HL-60 (cell line): ENCODE data around the gene ARHGAP30.

Source experiments
- POLR2AphosphoS5 ChIP-seq: IDR thresholded peaks from 2 replicates; pipeline ENCODE4 v1.6.1; 2012; ENCODE audit warnings: low read depth
- TF ChIP-seq, protein P1 (sequence below): IDR thresholded peaks from 2 replicates; pipeline ENCODE4 v1.6.1; 2012; ENCODE audit warnings: low read depth; ENCODE audit not compliant: insufficient replicate concordance

DNA sequence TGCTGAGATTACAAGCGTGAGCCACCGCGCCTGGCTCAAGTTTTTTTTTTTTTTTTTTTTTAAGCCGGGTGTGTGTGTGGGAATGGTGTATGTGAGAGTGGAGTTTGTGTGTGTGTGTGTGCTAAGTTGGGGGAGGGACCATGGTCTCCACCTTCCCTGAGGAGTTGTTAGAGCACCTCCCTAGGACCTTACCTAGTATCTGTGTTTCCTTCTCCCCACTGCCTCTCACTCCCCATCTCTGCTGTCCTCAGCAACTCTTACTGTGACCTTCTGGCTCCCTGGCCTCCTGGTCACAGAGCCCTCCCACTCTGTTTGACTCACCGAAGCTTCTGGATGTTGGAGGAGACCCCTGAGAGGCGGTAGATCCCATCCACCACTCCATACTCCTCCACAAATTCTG lies 10.4 kb downstream of the ARHGAP30 start:
- TF ChIP-seq POLR2AphosphoS5 = no peak
- TF ChIP-seq, protein P1, sequence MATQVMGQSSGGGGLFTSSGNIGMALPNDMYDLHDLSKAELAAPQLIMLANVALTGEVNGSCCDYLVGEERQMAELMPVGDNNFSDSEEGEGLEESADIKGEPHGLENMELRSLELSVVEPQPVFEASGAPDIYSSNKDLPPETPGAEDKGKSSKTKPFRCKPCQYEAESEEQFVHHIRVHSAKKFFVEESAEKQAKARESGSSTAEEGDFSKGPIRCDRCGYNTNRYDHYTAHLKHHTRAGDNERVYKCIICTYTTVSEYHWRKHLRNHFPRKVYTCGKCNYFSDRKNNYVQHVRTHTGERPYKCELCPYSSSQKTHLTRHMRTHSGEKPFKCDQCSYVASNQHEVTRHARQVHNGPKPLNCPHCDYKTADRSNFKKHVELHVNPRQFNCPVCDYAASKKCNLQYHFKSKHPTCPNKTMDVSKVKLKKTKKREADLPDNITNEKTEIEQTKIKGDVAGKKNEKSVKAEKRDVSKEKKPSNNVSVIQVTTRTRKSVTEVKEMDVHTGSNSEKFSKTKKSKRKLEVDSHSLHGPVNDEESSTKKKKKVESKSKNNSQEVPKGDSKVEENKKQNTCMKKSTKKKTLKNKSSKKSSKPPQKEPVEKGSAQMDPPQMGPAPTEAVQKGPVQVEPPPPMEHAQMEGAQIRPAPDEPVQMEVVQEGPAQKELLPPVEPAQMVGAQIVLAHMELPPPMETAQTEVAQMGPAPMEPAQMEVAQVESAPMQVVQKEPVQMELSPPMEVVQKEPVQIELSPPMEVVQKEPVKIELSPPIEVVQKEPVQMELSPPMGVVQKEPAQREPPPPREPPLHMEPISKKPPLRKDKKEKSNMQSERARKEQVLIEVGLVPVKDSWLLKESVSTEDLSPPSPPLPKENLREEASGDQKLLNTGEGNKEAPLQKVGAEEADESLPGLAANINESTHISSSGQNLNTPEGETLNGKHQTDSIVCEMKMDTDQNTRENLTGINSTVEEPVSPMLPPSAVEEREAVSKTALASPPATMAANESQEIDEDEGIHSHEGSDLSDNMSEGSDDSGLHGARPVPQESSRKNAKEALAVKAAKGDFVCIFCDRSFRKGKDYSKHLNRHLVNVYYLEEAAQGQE = no peak
